ENCODE measurements around the gene METTL8.

DNA sequence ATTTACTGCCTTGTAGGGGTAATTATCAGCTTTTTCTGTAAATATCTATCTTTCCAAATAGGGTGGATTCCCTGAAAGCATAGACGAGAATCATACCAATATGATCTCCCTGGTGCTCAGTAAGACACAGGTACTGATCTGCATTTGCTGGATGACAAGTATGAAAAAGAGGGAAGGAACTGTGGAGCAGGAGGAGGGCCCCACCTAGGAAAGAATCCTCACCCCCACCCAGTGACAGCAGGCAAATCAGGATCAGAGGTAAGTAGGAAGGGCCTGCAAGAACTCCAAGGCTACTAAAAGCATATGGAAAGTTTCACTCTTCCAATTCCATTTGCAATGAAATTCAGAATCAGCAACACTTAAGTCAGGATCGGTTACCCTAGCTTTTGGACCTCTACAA, 42.3 kb downstream of the METTL8 start:
- TF ChIP-seq, protein P1, sequence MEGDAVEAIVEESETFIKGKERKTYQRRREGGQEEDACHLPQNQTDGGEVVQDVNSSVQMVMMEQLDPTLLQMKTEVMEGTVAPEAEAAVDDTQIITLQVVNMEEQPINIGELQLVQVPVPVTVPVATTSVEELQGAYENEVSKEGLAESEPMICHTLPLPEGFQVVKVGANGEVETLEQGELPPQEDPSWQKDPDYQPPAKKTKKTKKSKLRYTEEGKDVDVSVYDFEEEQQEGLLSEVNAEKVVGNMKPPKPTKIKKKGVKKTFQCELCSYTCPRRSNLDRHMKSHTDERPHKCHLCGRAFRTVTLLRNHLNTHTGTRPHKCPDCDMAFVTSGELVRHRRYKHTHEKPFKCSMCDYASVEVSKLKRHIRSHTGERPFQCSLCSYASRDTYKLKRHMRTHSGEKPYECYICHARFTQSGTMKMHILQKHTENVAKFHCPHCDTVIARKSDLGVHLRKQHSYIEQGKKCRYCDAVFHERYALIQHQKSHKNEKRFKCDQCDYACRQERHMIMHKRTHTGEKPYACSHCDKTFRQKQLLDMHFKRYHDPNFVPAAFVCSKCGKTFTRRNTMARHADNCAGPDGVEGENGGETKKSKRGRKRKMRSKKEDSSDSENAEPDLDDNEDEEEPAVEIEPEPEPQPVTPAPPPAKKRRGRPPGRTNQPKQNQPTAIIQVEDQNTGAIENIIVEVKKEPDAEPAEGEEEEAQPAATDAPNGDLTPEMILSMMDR (IDR thresholded peaks at IDR 0.05; ENCODE audit: insufficient read depth, low read length): no peak
- TF ChIP-seq, protein P2, sequence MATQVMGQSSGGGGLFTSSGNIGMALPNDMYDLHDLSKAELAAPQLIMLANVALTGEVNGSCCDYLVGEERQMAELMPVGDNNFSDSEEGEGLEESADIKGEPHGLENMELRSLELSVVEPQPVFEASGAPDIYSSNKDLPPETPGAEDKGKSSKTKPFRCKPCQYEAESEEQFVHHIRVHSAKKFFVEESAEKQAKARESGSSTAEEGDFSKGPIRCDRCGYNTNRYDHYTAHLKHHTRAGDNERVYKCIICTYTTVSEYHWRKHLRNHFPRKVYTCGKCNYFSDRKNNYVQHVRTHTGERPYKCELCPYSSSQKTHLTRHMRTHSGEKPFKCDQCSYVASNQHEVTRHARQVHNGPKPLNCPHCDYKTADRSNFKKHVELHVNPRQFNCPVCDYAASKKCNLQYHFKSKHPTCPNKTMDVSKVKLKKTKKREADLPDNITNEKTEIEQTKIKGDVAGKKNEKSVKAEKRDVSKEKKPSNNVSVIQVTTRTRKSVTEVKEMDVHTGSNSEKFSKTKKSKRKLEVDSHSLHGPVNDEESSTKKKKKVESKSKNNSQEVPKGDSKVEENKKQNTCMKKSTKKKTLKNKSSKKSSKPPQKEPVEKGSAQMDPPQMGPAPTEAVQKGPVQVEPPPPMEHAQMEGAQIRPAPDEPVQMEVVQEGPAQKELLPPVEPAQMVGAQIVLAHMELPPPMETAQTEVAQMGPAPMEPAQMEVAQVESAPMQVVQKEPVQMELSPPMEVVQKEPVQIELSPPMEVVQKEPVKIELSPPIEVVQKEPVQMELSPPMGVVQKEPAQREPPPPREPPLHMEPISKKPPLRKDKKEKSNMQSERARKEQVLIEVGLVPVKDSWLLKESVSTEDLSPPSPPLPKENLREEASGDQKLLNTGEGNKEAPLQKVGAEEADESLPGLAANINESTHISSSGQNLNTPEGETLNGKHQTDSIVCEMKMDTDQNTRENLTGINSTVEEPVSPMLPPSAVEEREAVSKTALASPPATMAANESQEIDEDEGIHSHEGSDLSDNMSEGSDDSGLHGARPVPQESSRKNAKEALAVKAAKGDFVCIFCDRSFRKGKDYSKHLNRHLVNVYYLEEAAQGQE (IDR thresholded peaks at IDR 0.05; ENCODE audit: insufficient replicate concordance, low read depth): no peak
- TF ChIP-seq GABPA (IDR thresholded peaks at IDR 0.05; ENCODE audit: low read depth): no peak
- no peak for TF ChIP-seq POLR2AphosphoS5 (IDR thresholded peaks at IDR 0.05; ENCODE audit: low read depth)

Data from HL-60 (cell line).